ENCODE results near the gene FAM107B. TPM values are rescaled to one million over a fixed set of nuclear protein-coding genes. Genes with fewer than 3 reads are reported as not detected.

FAM107B gene
- total RNA-seq, 1 experiment from 2014 or later: 41.6 TPM

DNA sequence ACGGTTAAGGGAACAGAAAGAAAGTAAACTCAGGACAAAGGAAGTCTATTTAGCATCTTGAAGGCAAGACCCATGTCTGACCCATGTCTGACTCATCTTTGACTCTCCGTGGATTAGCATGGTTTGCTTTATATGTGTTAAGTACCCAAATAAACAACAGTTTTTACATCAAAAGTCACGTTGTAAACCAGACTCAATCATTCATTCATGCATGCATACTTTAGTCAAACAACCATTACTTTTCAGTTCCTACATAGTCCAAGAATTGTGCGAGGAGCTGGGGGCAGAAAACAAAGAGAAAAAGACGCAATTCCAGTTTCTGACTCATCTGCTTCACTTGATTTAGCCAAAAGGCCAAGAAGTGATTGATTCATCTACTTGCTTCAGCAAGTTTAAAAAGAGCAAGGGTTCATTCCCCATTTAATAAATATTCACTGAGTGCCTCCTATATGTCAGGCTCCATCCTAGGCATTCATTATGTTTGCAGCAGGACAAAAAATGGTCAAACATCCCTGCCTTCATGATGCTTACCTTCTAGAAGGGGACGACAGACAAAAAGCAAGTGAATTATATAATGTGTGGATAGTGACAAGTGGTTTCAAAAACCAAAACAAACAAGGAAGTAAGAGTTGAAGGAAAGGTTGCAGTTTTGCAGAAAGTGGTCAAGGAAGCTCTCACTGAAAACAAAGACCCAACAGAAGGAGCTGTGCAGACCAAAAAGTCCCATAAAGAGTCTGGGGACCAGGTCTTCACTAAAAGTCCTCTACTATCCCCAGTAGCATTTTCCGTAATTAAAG, 116.2 kb downstream of the FAM107B start (continued):
- peak; percentile 66 for TF ChIP-seq CEBPB (IDR thresholded peaks at IDR 0.05; ENCODE audit: low read depth)

DNA sequence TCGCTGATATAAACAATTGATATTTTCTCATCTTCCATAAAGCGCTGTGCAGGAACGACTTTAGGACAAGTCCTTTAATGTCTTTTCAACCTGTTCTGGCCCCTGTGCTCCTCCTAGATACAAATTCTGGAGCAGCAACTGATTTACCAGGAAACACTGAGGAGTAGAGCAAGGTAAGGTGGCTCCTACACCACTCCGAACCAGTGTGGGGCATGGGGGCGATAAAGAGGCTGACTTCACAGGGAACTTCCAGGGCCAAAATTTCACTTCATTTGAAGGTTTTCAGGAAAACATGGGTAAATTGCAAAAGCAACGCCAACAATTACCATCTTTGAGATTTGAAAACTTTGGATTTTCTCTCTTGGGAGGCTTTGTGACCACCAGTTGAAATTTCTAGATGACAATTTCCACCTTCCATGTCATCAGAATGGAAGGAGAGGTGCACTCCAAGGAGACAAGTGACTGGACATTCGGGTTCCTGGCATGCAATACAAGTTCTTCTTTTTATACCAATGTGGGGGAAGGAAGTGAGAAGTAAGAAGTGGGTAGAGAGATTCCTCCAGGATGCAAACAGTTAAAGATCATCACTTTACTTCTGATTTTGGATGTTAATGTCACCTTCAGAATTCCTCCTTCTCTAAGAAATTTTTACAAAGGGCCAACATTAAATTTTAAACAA, 118.5 kb downstream of the FAM107B start:
- ChIA-PET CTCF (no interaction called here), POLR2A (no interaction called here), RAD21 (ENCODE audit: low non-redundant PET in 1 of 2, low total read pairs in 2 of 2, uncharacterized antibody in 2 of 2, unreplicated experiment in 2 of 2) (no interaction called here)
- no peak overlapping the region for H3K9ac ChIP-seq (ENCODE audit: low read length)
- H3K27me3 ChIP-seq (ENCODE audit: insufficient read depth, low read length): no peaks in the 10 kb centered on the region
- no peak overlapping the region for H3K27ac ChIP-seq (ENCODE audit: low read depth, low read length)
- no peaks in the 10 kb centered on the region for H3K9me3 ChIP-seq (ENCODE audit: control insufficient read depth in 1 of 2, insufficient read depth in 1 of 2, low read depth in 1 of 2, low read length in 2 of 2)
- no peaks in the 10 kb centered on the region for H3K79me2 ChIP-seq (ENCODE audit: insufficient read depth, low read length)
- TF ChIP-seq EZH2 (IDR thresholded peaks at IDR 0.05): no peak
- no peak for TF ChIP-seq RAD21 (IDR thresholded peaks at IDR 0.05; ENCODE audit: low read depth)
- no peak for TF ChIP-seq ZFX (IDR thresholded peaks at IDR 0.05)
- TF ChIP-seq SP1 (IDR thresholded peaks at IDR 0.05; ENCODE audit: low read depth): no peak
- H3K9me2 ChIP-seq (ENCODE audit: insufficient read depth): no peaks in the 10 kb centered on the region
- ATAC-seq: no peak
- H3K4me3 ChIP-seq (replicated peaks in 1 of 2; ENCODE audit: low read depth in 1 of 2, low read length in 2 of 2): no peak overlapping the region
- no peaks in the 10 kb centered on the region for H3K36me3 ChIP-seq (ENCODE audit: control insufficient read depth in 1 of 2, insufficient read depth in 2 of 2, low read length in 2 of 2)
- no peak overlapping the region for H3K4me2 ChIP-seq (ENCODE audit: low read length)
- no peaks in the 10 kb centered on the region for H4K20me1 ChIP-seq (ENCODE audit: insufficient read depth)
- H3K4me1 ChIP-seq (ENCODE audit: control insufficient read depth in 1 of 2, insufficient read depth in 2 of 2, low read length in 2 of 2): peaks cover 16 to 25% of the 10 kb centered on the region in 2 experiments
- BruUV-seq (replicated peaks): no TSS peak
- no peak for DNase-seq (ENCODE audit: low read depth, low spot score)
- intact Hi-C loops (cut with micrococcal nuclease): no loop called here
- H2AFZ ChIP-seq (ENCODE audit: low read depth, low read length, poor library complexity, severe bottlenecking): no peak overlapping the region

DNA sequence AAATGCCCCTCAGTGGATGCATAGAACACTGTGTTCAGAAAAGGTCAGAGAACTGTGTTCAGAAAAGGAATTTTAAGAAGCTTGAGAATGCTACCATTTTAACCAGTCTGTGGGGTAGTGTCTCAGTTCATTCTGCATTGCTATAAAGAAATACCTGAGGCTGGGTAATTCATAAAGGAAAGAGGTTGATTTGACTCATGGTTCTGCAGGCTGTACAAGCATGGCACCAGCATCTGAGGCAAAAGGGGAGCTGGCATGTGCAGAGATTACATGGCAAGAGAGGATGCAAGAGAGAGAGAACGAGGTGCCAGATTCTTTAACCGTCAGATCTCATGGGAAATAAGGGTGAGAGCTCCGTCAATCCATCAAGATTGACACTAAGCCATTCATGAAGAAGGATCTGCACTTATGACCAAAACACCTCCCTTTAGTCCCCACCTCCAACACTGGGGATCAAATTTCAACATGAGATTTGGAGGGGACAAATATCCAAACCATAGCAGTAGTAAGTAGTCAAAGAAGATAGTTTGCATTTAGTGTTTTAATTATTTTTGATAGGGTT, 119.8 kb downstream of the FAM107B start:
- Histone ChIP-seq H4K20me1 (ENCODE audit: insufficient read depth) (no peaks in the 10 kb centered on the region), H3K9me2 (ENCODE audit: insufficient read depth) (no peaks in the 10 kb centered on the region), H3K27me3 (ENCODE audit: insufficient read depth, low read length) (no peaks in the 10 kb centered on the region), H3K4me3 (replicated peaks in 1 of 2; ENCODE audit: low read depth in 1 of 2, low read length in 2 of 2) (no peak overlapping the region), H3K4me1 (ENCODE audit: control insufficient read depth in 1 of 2, insufficient read depth in 2 of 2, low read length in 2 of 2) (peaks cover 16 to 25% of the 10 kb centered on the region in 2 experiments), H3K9ac (ENCODE audit: low read length) (no peak overlapping the region), H3K9me3 (ENCODE audit: control insufficient read depth in 1 of 2, insufficient read depth in 1 of 2, low read depth in 1 of 2, low read length in 2 of 2) (no peaks in the 10 kb centered on the region), H2AFZ (ENCODE audit: low read depth, low read length, poor library complexity, severe bottlenecking) (no peak overlapping the region), H3K27ac (ENCODE audit: low read depth, low read length) (no peak overlapping the region), H3K4me2 (ENCODE audit: low read length) (no peak overlapping the region), H3K36me3 (ENCODE audit: control insufficient read depth in 1 of 2, insufficient read depth in 2 of 2, low read length in 2 of 2) (no peaks in the 10 kb centered on the region), H3K79me2 (ENCODE audit: insufficient read depth, low read length) (no peaks in the 10 kb centered on the region)
- ATAC-seq: no peak
- ChIA-PET CTCF (no interaction called here), RAD21 (ENCODE audit: low non-redundant PET in 1 of 2, low total read pairs in 2 of 2, uncharacterized antibody in 2 of 2, unreplicated experiment in 2 of 2) (no interaction called here), POLR2A (no interaction called here)
- DNase-seq (ENCODE audit: low read depth, low spot score): no peak
- intact Hi-C loops (cut with micrococcal nuclease): no loop called here
- no TSS peak for BruUV-seq (replicated peaks)
- TF ChIP-seq, protein P1, sequence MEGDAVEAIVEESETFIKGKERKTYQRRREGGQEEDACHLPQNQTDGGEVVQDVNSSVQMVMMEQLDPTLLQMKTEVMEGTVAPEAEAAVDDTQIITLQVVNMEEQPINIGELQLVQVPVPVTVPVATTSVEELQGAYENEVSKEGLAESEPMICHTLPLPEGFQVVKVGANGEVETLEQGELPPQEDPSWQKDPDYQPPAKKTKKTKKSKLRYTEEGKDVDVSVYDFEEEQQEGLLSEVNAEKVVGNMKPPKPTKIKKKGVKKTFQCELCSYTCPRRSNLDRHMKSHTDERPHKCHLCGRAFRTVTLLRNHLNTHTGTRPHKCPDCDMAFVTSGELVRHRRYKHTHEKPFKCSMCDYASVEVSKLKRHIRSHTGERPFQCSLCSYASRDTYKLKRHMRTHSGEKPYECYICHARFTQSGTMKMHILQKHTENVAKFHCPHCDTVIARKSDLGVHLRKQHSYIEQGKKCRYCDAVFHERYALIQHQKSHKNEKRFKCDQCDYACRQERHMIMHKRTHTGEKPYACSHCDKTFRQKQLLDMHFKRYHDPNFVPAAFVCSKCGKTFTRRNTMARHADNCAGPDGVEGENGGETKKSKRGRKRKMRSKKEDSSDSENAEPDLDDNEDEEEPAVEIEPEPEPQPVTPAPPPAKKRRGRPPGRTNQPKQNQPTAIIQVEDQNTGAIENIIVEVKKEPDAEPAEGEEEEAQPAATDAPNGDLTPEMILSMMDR (IDR thresholded peaks at IDR 0.05 in 2 of 3, conservative IDR thresholded peaks at IDR 0.05 in 1 of 3; ENCODE audit: borderline replicate concordance in 1 of 3, insufficient read depth in 1 of 3, low read depth in 2 of 3, low read length in 2 of 3): no peak
- TF ChIP-seq CEBPB (IDR thresholded peaks at IDR 0.05; ENCODE audit: low read depth): no peak
- TF ChIP-seq, protein P2, sequence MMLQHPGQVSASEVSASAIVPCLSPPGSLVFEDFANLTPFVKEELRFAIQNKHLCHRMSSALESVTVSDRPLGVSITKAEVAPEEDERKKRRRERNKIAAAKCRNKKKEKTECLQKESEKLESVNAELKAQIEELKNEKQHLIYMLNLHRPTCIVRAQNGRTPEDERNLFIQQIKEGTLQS (IDR thresholded peaks at IDR 0.05): no peak
- no peak for TF ChIP-seq FOSL1 (IDR thresholded peaks at IDR 0.05; ENCODE audit: low read depth)
- TF ChIP-seq EZH2phosphoT487 (IDR thresholded peaks at IDR 0.05; ENCODE audit: borderline replicate concordance): no peak
- TF ChIP-seq POLR2A (IDR thresholded peaks at IDR 0.05; ENCODE audit: borderline replicate concordance, extremely low read depth, insufficient read depth, insufficient read length): no peak
- TF ChIP-seq ZNF274 (IDR thresholded peaks at IDR 0.05; ENCODE audit: low read depth, low read length): no peak
- TF ChIP-seq ZFX (IDR thresholded peaks at IDR 0.05): no peak
- TF ChIP-seq RAD21 (IDR thresholded peaks at IDR 0.05; ENCODE audit: low read depth): no peak
- TF ChIP-seq SRF (IDR thresholded peaks at IDR 0.05; ENCODE audit: low read depth): no peak
- TF ChIP-seq SIN3A (IDR thresholded peaks at IDR 0.05; ENCODE audit: low read depth): no peak
- TF ChIP-seq JUND (IDR thresholded peaks at IDR 0.05): no peak
- TF ChIP-seq TCF7L2 (IDR thresholded peaks at IDR 0.05; ENCODE audit: borderline replicate concordance, extremely low read depth, insufficient read depth, insufficient read length): no peak
- TF ChIP-seq YY1 (IDR thresholded peaks at IDR 0.05; ENCODE audit: extremely low read depth, insufficient replicate concordance, low read depth, low read length): no peak
- no peak for TF ChIP-seq ELF1 (IDR thresholded peaks at IDR 0.05; ENCODE audit: borderline replicate concordance, low read depth)
